ENCODE measurements around the gene OR52K2.

GRCh38 chr11:4465407-4465806 is 16.3 kb downstream of the OR52K2 start:
- no peak for TF ChIP-seq EZH2 (IDR thresholded peaks at IDR 0.05; ENCODE audit: borderline replicate concordance, low read depth, low read length, poor library complexity, severe bottlenecking)
- TF ChIP-seq CTCF (conservative IDR thresholded peaks at IDR 0.05; ENCODE audit: low read depth, low read length), result no peak
